Liver (tissue), 3 donors: ENCODE data around the gene ENTHD1.

ENCODE experiments used
- CTCF ChIP-seq: fragments of 150-350 bp; IDR thresholded peaks from 2 replicates; pipeline ENCODE4 v1.5.1; 2017; ENCODE audit warnings: improper control_type of control experiment, low read depth, low read length; ENCODE audit not compliant: missing input control
- JUND ChIP-seq, 2 donors: IDR thresholded peaks; 2 replicates each; pipeline ENCODE4 v1.6.1; 2016; ENCODE audit warnings: antibody characterized with exemption in 2 of 2
- ZBTB33 ChIP-seq: IDR thresholded peaks from 2 replicates; pipeline ENCODE4 v1.6.1; 2016; ENCODE audit warnings: antibody characterized with exemption
- donor health status: healthy.
- donor health status: healthy.

- TF ChIP-seq CTCF (no peak), ZBTB33 (no peak), JUND (IDR thresholded peaks at IDR 0.05) (no peak)
These were observed 128.5 kb downstream of the ENTHD1 start for GRCh38 chr22:39765046-39765445.
